ENCODE measurements around the gene SH3TC1.

DNA sequence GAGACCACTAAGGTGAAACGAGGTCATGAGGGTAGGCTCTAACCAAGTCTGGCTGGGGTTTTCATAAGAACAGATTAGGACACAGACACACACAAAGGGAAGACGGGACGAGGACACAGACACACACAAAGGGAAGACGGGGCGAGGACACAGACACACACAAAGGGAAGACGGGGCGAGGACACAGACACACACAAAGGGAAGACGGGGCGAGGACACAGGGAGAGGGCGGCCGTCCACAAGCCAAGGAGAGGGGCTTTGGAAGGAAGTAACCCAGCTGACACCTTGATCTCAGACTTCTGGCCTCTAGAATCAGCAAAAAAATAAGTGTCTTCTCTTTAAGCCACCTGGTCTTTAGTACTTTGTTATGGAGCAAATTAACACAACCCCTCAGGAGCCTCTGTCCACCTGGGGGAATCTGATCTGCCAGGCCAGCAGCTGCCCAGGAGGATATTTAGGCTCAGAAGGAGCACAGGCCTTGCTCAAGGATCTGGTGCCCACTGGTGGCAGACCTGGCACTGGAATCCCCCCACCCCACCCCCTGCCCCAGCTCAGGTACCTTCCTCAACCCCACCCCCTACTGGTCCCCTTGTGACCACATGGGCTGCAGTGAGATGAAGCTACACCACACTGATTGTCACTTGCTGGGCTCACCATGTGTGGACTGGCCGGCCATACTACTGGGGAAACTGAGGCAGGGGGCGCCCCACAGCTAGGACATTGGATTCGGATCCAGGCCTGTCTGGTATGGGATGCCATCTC, 43.2 kb upstream of the SH3TC1 start:
- TF ChIP-seq YY1 (IDR thresholded peaks at IDR 0.05) (no peak), CTCF (IDR thresholded peaks at IDR 0.05; ENCODE audit: low read depth, low read length, missing input control) (no peak), EGR1 (IDR thresholded peaks at IDR 0.05; ENCODE audit: low read depth in 2 of 2) (no peak), HNF4G (IDR thresholded peaks at IDR 0.05) (no peak), RXRA (IDR thresholded peaks at IDR 0.05) (no peak), JUND (IDR thresholded peaks at IDR 0.05) (no peak), FOXA1 (IDR thresholded peaks at IDR 0.05) (no peak), TAF1 (conservative IDR thresholded peaks at IDR 0.05) (no peak), REST (IDR thresholded peaks at IDR 0.05) (no peak), RAD21 (IDR thresholded peaks at IDR 0.05) (no peak)
- TF ChIP-seq, protein P1, sequence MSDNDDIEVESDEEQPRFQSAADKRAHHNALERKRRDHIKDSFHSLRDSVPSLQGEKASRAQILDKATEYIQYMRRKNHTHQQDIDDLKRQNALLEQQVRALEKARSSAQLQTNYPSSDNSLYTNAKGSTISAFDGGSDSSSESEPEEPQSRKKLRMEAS (IDR thresholded peaks at IDR 0.05), result no peak
- TF ChIP-seq, protein P2, sequence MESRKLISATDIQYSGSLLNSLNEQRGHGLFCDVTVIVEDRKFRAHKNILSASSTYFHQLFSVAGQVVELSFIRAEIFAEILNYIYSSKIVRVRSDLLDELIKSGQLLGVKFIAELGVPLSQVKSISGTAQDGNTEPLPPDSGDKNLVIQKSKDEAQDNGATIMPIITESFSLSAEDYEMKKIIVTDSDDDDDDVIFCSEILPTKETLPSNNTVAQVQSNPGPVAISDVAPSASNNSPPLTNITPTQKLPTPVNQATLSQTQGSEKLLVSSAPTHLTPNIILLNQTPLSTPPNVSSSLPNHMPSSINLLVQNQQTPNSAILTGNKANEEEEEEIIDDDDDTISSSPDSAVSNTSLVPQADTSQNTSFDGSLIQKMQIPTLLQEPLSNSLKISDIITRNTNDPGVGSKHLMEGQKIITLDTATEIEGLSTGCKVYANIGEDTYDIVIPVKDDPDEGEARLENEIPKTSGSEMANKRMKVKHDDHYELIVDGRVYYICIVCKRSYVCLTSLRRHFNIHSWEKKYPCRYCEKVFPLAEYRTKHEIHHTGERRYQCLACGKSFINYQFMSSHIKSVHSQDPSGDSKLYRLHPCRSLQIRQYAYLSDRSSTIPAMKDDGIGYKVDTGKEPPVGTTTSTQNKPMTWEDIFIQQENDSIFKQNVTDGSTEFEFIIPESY (IDR thresholded peaks at IDR 0.05), result no peak
